KMS-11 (cell line): ENCODE measurements around the gene CTNNA1.
A peak's percentile ranks its signal among the peaks of the same experiment; 100 is the strongest.

Experiments
- H2AFZ ChIP-seq: fragments of 200-600 bp; sonication (generic); 2 replicates; pipeline ENCODE4 v1.6.1; 2016; ENCODE audit warnings: antibody characterized with exemption, mixed run types, low read depth
- H3K27ac ChIP-seq: fragments of 200-600 bp; sonication (generic); 2 replicates; pipeline ENCODE4 v1.6.1; 2016; ENCODE audit warnings: mild to moderate bottlenecking, mixed run types
- H3K27me3 ChIP-seq: fragments of 200-600 bp; sonication (generic); 2 replicates; pipeline ENCODE4 v1.6.1; 2017; ENCODE audit warnings: mild to moderate bottlenecking, low read depth, mixed run types, moderate library complexity; ENCODE audit not compliant: insufficient read depth
- H3K36me3 ChIP-seq: fragments of 200-600 bp; sonication (generic); 2 replicates; pipeline ENCODE4 v1.6.1; 2017; ENCODE audit warnings: mild to moderate bottlenecking, mixed run types; ENCODE audit not compliant: insufficient read depth
- H3K4me1 ChIP-seq: fragments of 200-600 bp; sonication (generic); 2 replicates; pipeline ENCODE4 v1.6.1; 2016; ENCODE audit warnings: mild to moderate bottlenecking, low read depth, mixed run types; ENCODE audit not compliant: poor library complexity, severe bottlenecking
- H3K4me2 ChIP-seq: fragments of 200-600 bp; sonication (generic); 2 replicates; pipeline ENCODE4 v1.7.0; 2016; ENCODE audit warnings: mild to moderate bottlenecking, mixed run types
- H3K4me3 ChIP-seq: fragments of 200-600 bp; sonication (generic); IDR thresholded peaks from 2 replicates; pipeline ENCODE4 v1.6.1; 2017; ENCODE audit warnings: low read depth, low read length, mixed read lengths; ENCODE audit not compliant: insufficient read depth
- H3K79me2 ChIP-seq: fragments of 200-600 bp; sonication (generic); 2 replicates; pipeline ENCODE4 v1.6.1; 2016; ENCODE audit warnings: low read depth, mixed run types; ENCODE audit not compliant: insufficient read depth
- H3K9ac ChIP-seq: fragments of 200-600 bp; sonication (generic); 2 replicates; pipeline ENCODE4 v1.6.1; 2016; ENCODE audit warnings: mild to moderate bottlenecking, mixed run types
- H4K20me1 ChIP-seq: fragments of 200-600 bp; sonication (generic); 2 replicates; pipeline ENCODE4 v1.6.1; 2016; ENCODE audit warnings: mild to moderate bottlenecking, mixed run types; ENCODE audit not compliant: insufficient read depth
- CTCF ChIP-seq: fragments of 200-600 bp; sonication (generic); conservative IDR thresholded peaks from 2 replicates; pipeline ENCODE4 v1.6.1; 2017; ENCODE audit warnings: low read depth, mild to moderate bottlenecking, antibody characterized with exemption, low read length, moderate library complexity, mixed read lengths

CTNNA1 gene

GRCh38 chr5:138951091-138951985 is 198.1 kb downstream of the CTNNA1 start:
- H3K4me1 ChIP-seq: peaks cover 46% of the 10 kb centered on the region
- H3K4me2 ChIP-seq: peak overlapping the region; percentile 17; the same call in 1 of the 2 replicates
- no peak overlapping the region for H3K27ac ChIP-seq
- no peak for TF ChIP-seq CTCF
- no peak overlapping the region for H3K9ac ChIP-seq
- H4K20me1 ChIP-seq: no peaks in the 10 kb centered on the region
- H3K27me3 ChIP-seq: no peaks in the 10 kb centered on the region
- no peak overlapping the region for H2AFZ ChIP-seq
- H3K36me3 ChIP-seq: no peaks in the 10 kb centered on the region
- no peaks in the 10 kb centered on the region for H3K79me2 ChIP-seq
- no peak overlapping the region for H3K4me3 ChIP-seq

GRCh38 chr5:138951986-138952735 is 198.9 kb downstream of the CTNNA1 start:
- H3K27ac ChIP-seq: peak overlapping the region; percentile 65; the same call in 1 of the 2 replicates
- H3K36me3 ChIP-seq: no peaks in the 10 kb centered on the region
- H3K27me3 ChIP-seq: no peaks in the 10 kb centered on the region
- peak overlapping the region; percentile 52; the same call in 1 of the 2 replicates for H3K4me2 ChIP-seq
- H3K9ac ChIP-seq: no peak overlapping the region
- H3K4me1 ChIP-seq: peaks cover 46% of the 10 kb centered on the region
- no peak overlapping the region for H2AFZ ChIP-seq
- no peak for TF ChIP-seq CTCF
- H3K4me3 ChIP-seq: no peak overlapping the region
- H3K79me2 ChIP-seq: no peaks in the 10 kb centered on the region
- no peaks in the 10 kb centered on the region for H4K20me1 ChIP-seq

- no peak for TF ChIP-seq CTCF
- Histone ChIP-seq H4K20me1 (no peaks in the 10 kb centered on the region), H3K4me2 (peak overlapping the region; percentile 52; the same call in 1 of the 2 replicates), H3K36me3 (no peaks in the 10 kb centered on the region), H2AFZ (peak overlapping the region; percentile 34; the same call in 1 of the 2 replicates), H3K27me3 (no peaks in the 10 kb centered on the region), H3K27ac (peak overlapping the region; percentile 65), H3K9ac (peak overlapping the region; percentile 30; the same call in 1 of the 2 replicates), H3K4me3 (no peak overlapping the region), H3K79me2 (no peaks in the 10 kb centered on the region), H3K4me1 (peaks cover 46% of the 10 kb centered on the region)
Observed at GRCh38 chr5:138952962-138953361, 199.7 kb downstream of the CTNNA1 start.

- TF ChIP-seq CTCF: no peak
- no peaks in the 10 kb centered on the region for H3K36me3 ChIP-seq
- peak overlapping the region; percentile 30; the same call in 1 of the 2 replicates for H3K9ac ChIP-seq
- no peaks in the 10 kb centered on the region for H4K20me1 ChIP-seq
- peak overlapping the region; percentile 52; the same call in 1 of the 2 replicates for H3K4me2 ChIP-seq
- peak overlapping the region; percentile 65 for H3K27ac ChIP-seq
- no peak overlapping the region for H3K4me3 ChIP-seq
- no peaks in the 10 kb centered on the region for H3K27me3 ChIP-seq
- H2AFZ ChIP-seq: peak overlapping the region; percentile 34; the same call in 1 of the 2 replicates
- no peaks in the 10 kb centered on the region for H3K79me2 ChIP-seq
- H3K4me1 ChIP-seq: peaks cover 46% of the 10 kb centered on the region
Observed at GRCh38 chr5:138953387-138954256, 200.4 kb downstream of the CTNNA1 start.
